Measurements from ENCODE around the gene LTA. TPM values are rescaled to one million over a fixed set of nuclear protein-coding genes. Genes with fewer than 3 reads are reported as not detected.
A peak's percentile ranks its signal among the peaks of the same experiment; 100 is the strongest.

LTA gene, protein sequence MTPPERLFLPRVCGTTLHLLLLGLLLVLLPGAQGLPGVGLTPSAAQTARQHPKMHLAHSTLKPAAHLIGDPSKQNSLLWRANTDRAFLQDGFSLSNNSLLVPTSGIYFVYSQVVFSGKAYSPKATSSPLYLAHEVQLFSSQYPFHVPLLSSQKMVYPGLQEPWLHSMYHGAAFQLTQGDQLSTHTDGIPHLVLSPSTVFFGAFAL
- not detected for total RNA-seq

DNA sequence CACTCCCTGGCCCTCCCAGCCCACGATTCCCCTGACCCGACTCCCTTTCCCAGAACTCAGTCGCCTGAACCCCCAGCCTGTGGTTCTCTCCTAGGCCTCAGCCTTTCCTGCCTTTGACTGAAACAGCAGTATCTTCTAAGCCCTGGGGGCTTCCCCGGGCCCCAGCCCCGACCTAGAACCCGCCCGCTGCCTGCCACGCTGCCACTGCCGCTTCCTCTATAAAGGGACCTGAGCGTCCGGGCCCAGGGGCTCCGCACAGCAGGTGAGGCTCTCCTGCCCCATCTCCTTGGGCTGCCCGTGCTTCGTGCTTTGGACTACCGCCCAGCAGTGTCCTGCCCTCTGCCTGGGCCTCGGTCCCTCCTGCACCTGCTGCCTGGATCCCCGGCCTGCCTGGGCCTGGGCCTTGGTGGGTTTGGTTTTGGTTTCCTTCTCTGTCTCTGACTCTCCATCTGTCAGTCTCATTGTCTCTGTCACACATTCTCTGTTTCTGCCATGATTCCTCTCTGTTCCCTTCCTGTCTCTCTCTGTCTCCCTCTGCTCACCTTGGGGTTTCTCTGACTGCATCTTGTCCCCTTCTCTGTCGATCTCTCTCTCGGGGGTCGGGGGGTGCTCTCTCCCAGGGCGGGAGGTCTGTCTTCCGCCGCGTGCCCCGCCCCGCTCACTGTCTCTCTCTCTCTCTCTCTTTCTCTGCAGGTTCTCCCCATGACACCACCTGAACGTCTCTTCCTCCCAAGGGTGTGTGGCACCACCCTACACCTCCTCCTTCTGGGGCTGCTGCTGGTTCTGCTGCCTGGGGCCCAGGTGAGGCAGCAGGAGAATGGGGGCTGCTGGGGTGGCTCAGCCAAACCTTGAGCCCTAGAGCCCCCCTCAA lies at the start of gene LTA:
LTA (plus strand) TSS at position 249 of the 871 bp plus-strand sequence; CDS start at position 703, 454 bp downstream.
- no peak for DNase-seq (ENCODE audit: low spot score)
- no peak within 1 kb of the TSS for H3K27ac ChIP-seq
- TF ChIP-seq, protein P1, sequence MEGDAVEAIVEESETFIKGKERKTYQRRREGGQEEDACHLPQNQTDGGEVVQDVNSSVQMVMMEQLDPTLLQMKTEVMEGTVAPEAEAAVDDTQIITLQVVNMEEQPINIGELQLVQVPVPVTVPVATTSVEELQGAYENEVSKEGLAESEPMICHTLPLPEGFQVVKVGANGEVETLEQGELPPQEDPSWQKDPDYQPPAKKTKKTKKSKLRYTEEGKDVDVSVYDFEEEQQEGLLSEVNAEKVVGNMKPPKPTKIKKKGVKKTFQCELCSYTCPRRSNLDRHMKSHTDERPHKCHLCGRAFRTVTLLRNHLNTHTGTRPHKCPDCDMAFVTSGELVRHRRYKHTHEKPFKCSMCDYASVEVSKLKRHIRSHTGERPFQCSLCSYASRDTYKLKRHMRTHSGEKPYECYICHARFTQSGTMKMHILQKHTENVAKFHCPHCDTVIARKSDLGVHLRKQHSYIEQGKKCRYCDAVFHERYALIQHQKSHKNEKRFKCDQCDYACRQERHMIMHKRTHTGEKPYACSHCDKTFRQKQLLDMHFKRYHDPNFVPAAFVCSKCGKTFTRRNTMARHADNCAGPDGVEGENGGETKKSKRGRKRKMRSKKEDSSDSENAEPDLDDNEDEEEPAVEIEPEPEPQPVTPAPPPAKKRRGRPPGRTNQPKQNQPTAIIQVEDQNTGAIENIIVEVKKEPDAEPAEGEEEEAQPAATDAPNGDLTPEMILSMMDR (IDR thresholded peaks at IDR 0.05), result no peak
- H3K4me3 ChIP-seq, result peak within 1 kb of the TSS; percentile 21
- no peak for ATAC-seq (ENCODE audit: insufficient number of reproducible peaks, low FRiP score, low read depth)
- no peaks in the 10 kb centered on the region for H3K27me3 ChIP-seq (replicated peaks; ENCODE audit: insufficient read depth)
- H3K9me3 ChIP-seq, result no peaks in the 10 kb centered on the region
- H3K36me3 ChIP-seq, result no peaks in the 10 kb centered on the region
- no peaks in the 10 kb centered on the region for H3K4me1 ChIP-seq (ENCODE audit: control insufficient read depth in 1 of 2, low read depth in 2 of 2)

DNA sequence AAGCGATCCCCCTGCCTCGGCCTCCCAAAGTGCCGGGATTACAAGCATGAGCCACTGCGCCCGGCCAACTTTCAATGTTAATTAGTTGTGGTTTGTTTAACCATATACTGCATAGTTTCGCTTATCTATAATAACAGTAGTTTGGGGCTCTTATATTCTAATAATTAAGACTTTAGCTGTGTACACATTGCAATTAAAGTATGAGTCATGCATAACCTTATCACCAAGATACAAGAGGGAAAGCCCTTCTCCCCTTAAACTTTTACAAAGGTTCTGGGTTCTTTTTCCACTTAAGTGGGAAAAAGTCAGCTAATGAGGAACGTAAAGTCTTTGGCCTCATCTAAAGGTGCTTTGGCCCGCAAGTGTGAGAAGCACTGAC lies 46.5 kb upstream of the LTA start:
- H3K27me3 ChIP-seq (replicated peaks; ENCODE audit: insufficient read depth), result no peaks in the 10 kb centered on the region
- TF ChIP-seq, protein P1 (IDR thresholded peaks at IDR 0.05), result no peak
- no peaks in the 10 kb centered on the region for H3K4me1 ChIP-seq (ENCODE audit: control insufficient read depth in 1 of 2, low read depth in 2 of 2)

DNA sequence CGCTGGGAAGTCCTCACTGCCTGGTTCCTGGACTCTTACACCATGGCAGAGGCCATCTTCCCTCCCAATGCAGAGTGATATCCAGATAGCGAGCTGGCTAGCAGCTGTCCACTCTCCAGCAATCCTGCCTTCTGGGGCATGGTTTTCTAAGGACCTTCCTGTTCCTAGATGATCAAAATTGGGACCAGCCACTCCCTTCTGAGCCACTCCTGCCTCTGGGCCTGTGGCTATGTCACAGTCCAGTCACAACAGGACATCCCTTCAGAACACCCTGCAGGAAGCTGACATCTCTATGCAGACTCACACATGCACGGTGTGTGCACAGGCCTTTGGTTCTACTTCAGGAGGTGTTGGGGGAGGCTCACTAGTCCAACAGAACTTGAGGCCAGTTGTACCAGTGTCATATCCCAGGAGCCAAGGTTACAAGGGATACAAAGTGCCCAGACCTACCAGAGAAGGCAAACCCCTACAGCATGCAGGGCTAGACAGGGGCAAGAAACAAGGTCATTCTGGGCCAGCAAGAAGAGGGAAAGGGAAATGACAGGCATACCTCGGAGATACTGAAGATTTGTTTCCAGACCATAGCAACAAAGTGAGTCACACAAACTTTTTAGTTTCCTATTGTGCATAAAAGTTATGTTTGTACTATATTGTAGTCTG lies 46.0 kb upstream of the LTA start:
- Histone ChIP-seq H3K9me3 (no peaks in the 10 kb centered on the region), H3K4me1 (ENCODE audit: control insufficient read depth in 1 of 2, low read depth in 2 of 2) (no peaks in the 10 kb centered on the region), H3K27me3 (replicated peaks; ENCODE audit: insufficient read depth) (no peaks in the 10 kb centered on the region), H3K36me3 (peaks cover 15% of the 10 kb centered on the region), H3K27ac (no peak overlapping the region), H3K4me3 (no peak overlapping the region)
- ATAC-seq (ENCODE audit: insufficient number of reproducible peaks, low FRiP score, low read depth), result no peak
- TF ChIP-seq, protein P1 (IDR thresholded peaks at IDR 0.05), result no peak
- no peak for DNase-seq (ENCODE audit: low spot score)

More for the DNA sequence above, 46.5 kb upstream of the LTA start:
- ATAC-seq (ENCODE audit: insufficient number of reproducible peaks, low FRiP score, low read depth), result no peak
- no peak overlapping the region for H3K27ac ChIP-seq
- no peaks in the 10 kb centered on the region for H3K9me3 ChIP-seq
- H3K36me3 ChIP-seq, result peaks cover 10% of the 10 kb centered on the region
- no peak overlapping the region for H3K4me3 ChIP-seq
- no peak for DNase-seq (ENCODE audit: low spot score)

DNA sequence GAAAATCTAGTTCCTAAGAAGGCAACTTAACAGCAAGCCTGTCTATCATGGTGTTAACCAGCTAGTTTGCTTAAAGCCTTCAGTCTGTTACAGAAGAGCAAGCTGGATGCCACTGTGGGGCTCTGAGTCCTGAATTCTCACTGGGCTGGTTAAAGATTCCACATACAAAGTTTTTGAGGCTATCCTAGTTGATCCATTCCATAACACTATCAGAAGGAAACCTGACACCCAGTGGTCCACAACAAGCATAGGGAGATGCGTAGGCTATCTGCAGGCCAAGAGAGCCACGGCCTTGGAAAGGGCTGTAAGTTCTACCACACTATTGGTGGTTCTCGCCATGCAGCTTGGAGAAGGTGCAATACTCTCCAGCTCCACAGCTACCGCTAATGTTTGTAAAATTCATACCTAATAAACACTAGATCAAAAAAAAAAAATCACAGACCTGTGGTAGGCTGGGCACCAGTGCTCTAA lies 43.7 kb upstream of the LTA start:
- DNase-seq (ENCODE audit: low spot score) (no peak), ATAC-seq (ENCODE audit: insufficient number of reproducible peaks, low FRiP score, low read depth) (no peak)
- no peaks in the 10 kb centered on the region for H3K4me1 ChIP-seq (ENCODE audit: control insufficient read depth in 1 of 2, low read depth in 2 of 2)
- no peaks in the 10 kb centered on the region for H3K9me3 ChIP-seq
- H3K27me3 ChIP-seq (replicated peaks; ENCODE audit: insufficient read depth), result no peaks in the 10 kb centered on the region
- no peak overlapping the region for H3K27ac ChIP-seq
- H3K4me3 ChIP-seq, result no peak overlapping the region
- H3K36me3 ChIP-seq, result peaks cover 24% of the 10 kb centered on the region
- TF ChIP-seq, protein P1 (IDR thresholded peaks at IDR 0.05), result no peak

DNA sequence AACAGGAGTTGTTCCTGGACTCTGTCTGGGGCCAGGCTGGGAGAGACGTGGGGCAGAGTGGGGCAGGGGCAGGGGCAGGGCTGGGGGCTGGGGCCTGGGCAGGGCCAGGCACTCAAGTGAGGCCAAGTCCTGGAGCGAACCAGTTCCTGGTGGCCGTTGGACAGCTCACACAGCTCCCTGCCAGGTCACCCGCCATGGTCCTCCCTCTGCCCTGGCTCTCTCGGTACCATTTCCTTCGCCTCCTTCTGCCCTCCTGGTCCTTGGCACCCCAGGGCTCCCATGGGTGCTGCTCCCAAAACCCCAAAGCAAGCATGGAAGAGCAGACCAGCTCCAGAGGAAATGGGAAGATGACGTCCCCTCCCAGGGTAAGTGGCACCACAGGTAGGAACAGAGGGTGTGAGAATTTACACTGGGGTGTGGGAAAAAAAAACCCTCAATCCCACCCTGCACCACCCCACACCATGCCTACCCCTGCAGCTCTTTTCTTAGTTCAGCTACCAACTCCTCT lies 43.2 kb upstream of the LTA start, which contains the start of gene MCCD1:
MCCD1 (plus strand) TSS at position 142 of the 508 bp plus-strand sequence; CDS start at position 195, 53 bp downstream.
- Histone ChIP-seq H3K4me3 (no peak within 1 kb of the TSS), H3K27ac (no peak within 1 kb of the TSS), H3K36me3 (peaks cover 28% of the 10 kb centered on the region), H3K4me1 (ENCODE audit: control insufficient read depth in 1 of 2, low read depth in 2 of 2) (no peaks in the 10 kb centered on the region), H3K9me3 (no peaks in the 10 kb centered on the region), H3K27me3 (replicated peaks; ENCODE audit: insufficient read depth) (no peaks in the 10 kb centered on the region)
- no peak for DNase-seq (ENCODE audit: low spot score)
- no peak for ATAC-seq (ENCODE audit: insufficient number of reproducible peaks, low FRiP score, low read depth)
- TF ChIP-seq, protein P1 (IDR thresholded peaks at IDR 0.05), result no peak

Measured in thoracic aorta (tissue), 2 donors.